C4-2B (cell line): ENCODE data around the gene ARMC7.

ENCODE experiments used
- CTCF ChIP-seq: fragments of 450-650 bp; conservative IDR thresholded peaks from 2 replicates; pipeline ENCODE4 v1.5.1; 2017; ENCODE audit warnings: mild to moderate bottlenecking
- ZFX ChIP-seq: fragments of 450-650 bp; IDR thresholded peaks from 2 replicates; pipeline ENCODE4 v1.6.1; 2017

GRCh38 chr17:75113798-75114551 is 4.2 kb downstream of the ARMC7 start:
- TF ChIP-seq CTCF (peak; percentile 98), ZFX (no peak)
